Kidney (tissue), 14 donors: ENCODE results near the gene ATP11C. TPM values are rescaled to one million over a fixed set of nuclear protein-coding genes. Genes with fewer than 3 reads are reported as not detected.

Experiments used
- DNase-seq, 5 donors: peaks; one replicate each; pipeline ENCODE4 v3.0.0-alpha.2; 2013 to 2020
- FAIRE-seq: peaks from 2 replicates; lab custom pipeline; 2012; peaks lifted over from hg19 to GRCh38; lab: Jason Lieb, UNC
- H3K27ac ChIP-seq, 2 donors: one replicate each; pipeline ENCODE4 v1.7.0; 2013; ENCODE audit warnings: low read depth in 2 of 2, low read length in 2 of 2, inconsistent platforms in 1 of 2
- H3K27me3 ChIP-seq: one replicate; pipeline ENCODE4 v1.7.1; 2013; ENCODE audit warnings: low read length, inconsistent platforms; ENCODE audit not compliant: control insufficient read depth, insufficient read depth
- H3K36me3 ChIP-seq, 3 donors: one replicate each; pipeline versions ENCODE4 v1.7.0 to v1.7.1; 2013; ENCODE audit warnings: low read length in 3 of 3, control low read depth in 1 of 3, inconsistent platforms in 1 of 3; ENCODE audit not compliant: insufficient read depth in 3 of 3, control insufficient read depth in 2 of 3
- H3K4me1 ChIP-seq, 3 donors: one replicate each; pipeline versions ENCODE4 v1.7.0 to v1.7.1; 2013; ENCODE audit warnings: low read length in 3 of 3, inconsistent platforms in 1 of 3, low read depth in 1 of 3; ENCODE audit not compliant: control insufficient read depth in 2 of 3, insufficient read depth in 2 of 3
- H3K4me3 ChIP-seq, 3 donors: one replicate each; pipeline versions ENCODE4 v1.7.0 to v1.8.1; 2013; ENCODE audit warnings: low read length in 3 of 3, control low read depth in 1 of 3, inconsistent platforms in 1 of 3
- H3K9ac ChIP-seq, 3 donors: one replicate each; pipeline versions ENCODE4 v1.7.0 to v1.7.1; 2013; ENCODE audit warnings: low read length in 3 of 3, control low read depth in 1 of 3, inconsistent platforms in 1 of 3
- H3K9me3 ChIP-seq, 3 donors: one replicate each; pipeline versions ENCODE4 v1.7.0 to v1.7.1; 2013; ENCODE audit warnings: low read length in 3 of 3, control low read depth in 1 of 3, inconsistent platforms in 1 of 3; ENCODE audit not compliant: control insufficient read depth in 2 of 3, insufficient read depth in 1 of 3
- intact Hi-C: fragments of 100-400 bp; cut with DNase I; formaldehyde crosslinking; loops from one replicate; pipeline ENCODE4 v1.11.1; 2022
- polyA plus RNA-seq: library from polyadenylated mRNA; stranded (reverse); fragments of 350-450 nt; fragmentation: Illumina TruSeq; extraction: RNeasy Lipid Tissue Mini Kit (QIAGEN cat#74804); gene quantifications from one replicate; pipeline ENCODE4 v1.2.3, GENCODE V29; 2014; ENCODE audit warnings: low read depth, low replicate concordance; ENCODE audit not compliant: insufficient read depth
- total RNA-seq: library from RNA; stranded (reverse); fragmentation: NEBNext Ultra II Directional; extraction: Animal tissue kit (Norgen Biotek cat#: 25700); gene quantifications from one replicate; pipeline ENCODE4 v1.2.1, GENCODE V29; 2021
- TF ChIP-seq, protein P1 (sequence below): IDR thresholded peaks from 3 replicates; pipeline ENCODE4 v1.5.1; 2012; ENCODE audit warnings: mild to moderate bottlenecking, moderate library complexity, borderline replicate concordance; ENCODE audit not compliant: insufficient read depth; ENCODE audit errors: extremely low read depth
- donor health status: control.
- donor health status: control.
- donor health status: control.
- donor health status: control.
- donor health status: control.
- donor health status: DM: yes; HTN: yes; CAD: no.
- donor health status: Normal renal cell carcinoma (clear cell type).

The ATP11C gene
- total and polyA plus RNA-seq, 2 donors from 2014 or later = 10.1 to 23.9 TPM

DNA sequence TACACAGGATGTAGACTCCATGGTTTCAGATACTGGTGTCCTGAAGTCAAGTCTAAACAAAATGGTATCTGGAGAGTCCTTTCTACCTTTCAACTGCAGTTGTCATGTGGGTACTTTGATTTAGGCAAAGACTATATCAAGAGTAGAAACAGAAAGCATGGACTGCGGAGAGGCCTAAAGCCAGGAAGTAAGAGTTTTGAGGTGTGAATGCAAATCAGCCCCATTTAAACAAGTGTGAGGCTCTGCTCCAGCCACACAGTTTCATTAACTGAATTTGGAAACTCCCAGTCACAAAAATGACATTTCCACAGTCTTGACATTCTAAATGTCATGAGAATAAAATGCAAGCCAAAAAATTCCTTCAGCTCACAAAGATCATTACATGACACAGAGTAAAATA lies 137.7 kb downstream of the ATP11C start:
- Histone ChIP-seq H3K36me3 (peaks cover 0 to 9% (median 0%) of the 10 kb centered on the region in 3 donors), H3K9ac (no peak overlapping the region), H3K27ac (no peak overlapping the region), H3K9me3 (no peaks in the 10 kb centered on the region), H3K4me1 (no peaks in the 10 kb centered on the region), H3K4me3 (no peak overlapping the region), H3K27me3 (no peaks in the 10 kb centered on the region)
- DNase-seq = no peak
- TF ChIP-seq, protein P1, sequence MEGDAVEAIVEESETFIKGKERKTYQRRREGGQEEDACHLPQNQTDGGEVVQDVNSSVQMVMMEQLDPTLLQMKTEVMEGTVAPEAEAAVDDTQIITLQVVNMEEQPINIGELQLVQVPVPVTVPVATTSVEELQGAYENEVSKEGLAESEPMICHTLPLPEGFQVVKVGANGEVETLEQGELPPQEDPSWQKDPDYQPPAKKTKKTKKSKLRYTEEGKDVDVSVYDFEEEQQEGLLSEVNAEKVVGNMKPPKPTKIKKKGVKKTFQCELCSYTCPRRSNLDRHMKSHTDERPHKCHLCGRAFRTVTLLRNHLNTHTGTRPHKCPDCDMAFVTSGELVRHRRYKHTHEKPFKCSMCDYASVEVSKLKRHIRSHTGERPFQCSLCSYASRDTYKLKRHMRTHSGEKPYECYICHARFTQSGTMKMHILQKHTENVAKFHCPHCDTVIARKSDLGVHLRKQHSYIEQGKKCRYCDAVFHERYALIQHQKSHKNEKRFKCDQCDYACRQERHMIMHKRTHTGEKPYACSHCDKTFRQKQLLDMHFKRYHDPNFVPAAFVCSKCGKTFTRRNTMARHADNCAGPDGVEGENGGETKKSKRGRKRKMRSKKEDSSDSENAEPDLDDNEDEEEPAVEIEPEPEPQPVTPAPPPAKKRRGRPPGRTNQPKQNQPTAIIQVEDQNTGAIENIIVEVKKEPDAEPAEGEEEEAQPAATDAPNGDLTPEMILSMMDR = no peak
- FAIRE-seq = no peak
- intact Hi-C loops = no loop called here

DNA sequence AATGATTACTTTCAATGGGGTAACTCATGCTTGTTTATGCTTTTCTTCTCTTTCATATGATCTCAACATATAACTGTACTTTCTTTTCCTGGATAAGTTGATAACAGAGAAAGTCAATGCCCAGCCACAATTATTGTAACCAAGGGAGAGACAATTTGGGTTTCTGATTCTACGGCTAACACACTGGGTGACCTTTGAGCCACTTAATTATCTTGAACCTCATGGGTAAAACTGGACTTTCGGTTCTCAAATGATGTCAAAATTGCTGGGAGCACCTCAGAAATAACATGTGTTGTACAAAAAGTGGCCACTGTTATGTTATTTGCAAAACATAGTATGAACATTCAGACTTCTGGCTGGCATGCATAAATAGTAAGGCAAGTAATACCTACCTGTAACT lies 145.3 kb downstream of the ATP11C start:
- peaks cover 0 to 12% (median 0%) of the 10 kb centered on the region in 3 donors for H3K36me3 ChIP-seq
- DNase-seq (no peak), FAIRE-seq (no peak)
- no peaks in the 10 kb centered on the region for H3K9me3 ChIP-seq
- H3K4me1 ChIP-seq = no peaks in the 10 kb centered on the region
- no peaks in the 10 kb centered on the region for H3K27me3 ChIP-seq
- no peak overlapping the region for H3K27ac ChIP-seq
- TF ChIP-seq, protein P1 = no peak
- no peak overlapping the region for H3K4me3 ChIP-seq
- intact Hi-C loops = no loop called here
- no peak overlapping the region for H3K9ac ChIP-seq

DNA sequence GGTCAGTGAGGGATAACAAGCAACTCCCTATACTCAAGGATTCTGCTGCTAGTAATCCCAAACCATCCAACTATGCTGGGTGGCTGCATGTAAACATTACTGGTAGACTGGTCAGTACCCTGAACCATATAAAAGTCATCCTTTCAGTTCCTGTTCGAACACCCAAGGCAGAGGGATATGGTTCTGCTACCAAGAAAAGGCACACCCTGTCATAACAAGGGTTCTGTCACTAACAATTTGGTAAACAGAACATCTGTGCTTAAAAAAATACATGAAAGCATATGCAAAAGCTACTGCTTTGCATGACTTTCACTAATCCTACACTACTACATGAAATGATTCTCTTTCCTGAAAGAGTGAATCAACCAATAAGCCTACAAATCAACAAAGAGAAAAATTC lies 148.0 kb downstream of the ATP11C start:
- no peak for FAIRE-seq

More for the DNA sequence above, 148.0 kb downstream of the ATP11C start:
- Histone ChIP-seq H3K9ac (no peak overlapping the region), H3K27me3 (no peaks in the 10 kb centered on the region), H3K4me1 (no peaks in the 10 kb centered on the region), H3K36me3 (peaks cover 0 to 12% (median 0%) of the 10 kb centered on the region in 3 donors), H3K27ac (no peak overlapping the region), H3K9me3 (no peaks in the 10 kb centered on the region), H3K4me3 (no peak overlapping the region)
- TF ChIP-seq, protein P1 = no peak
- intact Hi-C loops = no loop called here
- no peak for DNase-seq
